HG02973 (cell line): Measurements from ENCODE around the gene FAM98C.
"Not testable (repeated sequence)": the region's sequence is repeated elsewhere in the genome, so short reads cannot be mapped to it uniquely, and the experiment has no call there.

Experiments used
- ATAC-seq: cut with Tn5 transposase; IDR thresholded peaks from one replicate; pipeline ENCODE4 v1.9.1; 2021; ENCODE audit warnings: moderate library complexity; ENCODE audit not compliant: unreplicated experiment

Gene FAM98C

DNA sequence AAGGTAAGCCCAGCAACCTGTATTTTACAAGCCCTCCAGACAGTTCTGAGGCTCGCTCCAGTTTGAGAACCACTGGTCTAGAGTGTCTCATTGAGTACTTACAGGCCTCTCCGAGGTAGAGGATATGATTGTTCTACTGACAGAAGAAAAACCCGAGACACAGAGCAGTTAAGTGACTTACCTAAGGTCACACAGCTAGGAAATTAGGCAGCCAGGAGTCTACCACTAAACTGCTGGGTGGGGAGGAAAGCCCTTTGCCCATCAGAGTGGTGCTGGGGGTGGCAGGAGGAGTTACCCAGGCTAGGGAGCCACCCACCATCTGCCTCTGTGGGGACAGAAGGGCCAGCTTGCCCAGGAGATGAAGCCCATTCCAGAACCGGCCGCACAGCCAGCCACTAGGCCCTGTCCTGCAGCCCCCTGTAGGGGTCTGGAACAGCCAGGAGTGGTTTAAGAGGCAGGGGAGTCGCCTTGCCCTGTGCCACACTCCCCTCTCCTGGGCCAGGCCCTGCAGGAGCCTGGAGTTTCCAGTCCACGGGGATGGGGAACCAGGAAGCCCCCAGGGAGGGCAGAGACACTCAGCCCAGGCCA lies 22.4 kb downstream of the FAM98C start:
- ATAC-seq: no peak

DNA sequence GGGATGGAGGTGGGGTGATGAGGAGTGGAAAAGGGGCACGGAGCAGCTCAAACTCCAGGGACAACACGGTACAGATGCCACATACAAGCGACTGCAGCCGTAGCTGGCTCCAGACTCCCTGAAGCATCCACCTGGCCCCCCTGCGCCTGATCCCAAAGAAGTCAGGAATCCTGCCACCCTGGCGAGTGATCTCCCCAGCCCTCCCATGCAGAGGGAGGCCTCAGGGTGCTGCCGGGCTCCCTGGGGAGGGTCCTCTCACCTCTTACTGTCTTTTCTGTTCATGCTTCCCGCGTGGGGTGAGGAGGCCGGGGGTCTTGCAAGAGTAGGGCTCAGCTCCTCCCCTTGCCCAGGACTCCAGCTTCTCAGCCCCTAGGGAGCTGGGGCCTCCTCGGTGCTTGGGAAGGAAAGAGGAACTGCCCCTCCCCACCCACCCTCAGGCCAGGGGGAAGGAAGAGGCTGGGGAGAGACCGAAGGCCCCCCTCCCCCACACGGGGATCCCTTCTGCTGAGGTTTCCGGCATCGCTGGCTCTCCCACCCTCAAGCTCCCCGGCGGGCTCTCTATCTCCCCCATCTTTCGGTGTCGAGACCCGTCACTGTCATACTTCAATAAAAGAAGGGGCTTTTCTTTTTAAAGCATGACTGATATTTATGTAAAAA lies 23.0 kb downstream of the FAM98C start, which contains the start of gene RASGRP4:
TSS of gene RASGRP4 (minus strand) at position 410 of the 657 bp plus-strand sequence. CDS start at position 282, 128 bp downstream.
- ATAC-seq: no peak

DNA sequence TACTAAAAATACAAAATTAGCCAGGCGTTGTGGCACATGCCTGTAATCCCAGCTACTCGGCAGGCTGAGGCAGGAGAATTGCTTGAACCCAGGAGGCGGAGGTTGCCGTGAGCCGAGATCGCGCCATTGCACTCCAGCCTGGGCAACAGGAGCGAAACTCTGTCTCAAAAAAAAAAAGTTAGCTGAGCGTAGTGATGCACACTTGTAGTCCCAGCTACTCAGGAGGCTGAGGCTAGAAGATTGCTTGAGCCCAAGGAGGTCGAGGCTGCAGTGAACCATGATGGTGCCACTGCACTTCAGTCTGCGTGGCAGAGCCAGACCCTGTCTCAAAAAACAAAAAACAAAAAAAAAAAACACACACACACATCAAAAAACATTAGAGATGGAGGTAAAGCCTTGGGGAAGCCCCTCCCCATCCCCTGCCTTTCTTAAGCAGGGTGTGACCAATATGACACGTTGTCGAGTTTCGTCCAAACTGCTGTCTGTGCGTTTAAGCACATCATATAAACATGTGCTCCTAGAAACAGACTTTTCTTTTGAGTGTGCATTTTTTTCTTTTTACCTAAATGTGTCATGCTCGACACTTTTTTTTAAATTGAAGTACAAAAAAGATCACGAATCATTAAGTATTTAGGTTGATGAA lies 24.3 kb downstream of the FAM98C start:
- ATAC-seq: not testable (repeated sequence)

DNA sequence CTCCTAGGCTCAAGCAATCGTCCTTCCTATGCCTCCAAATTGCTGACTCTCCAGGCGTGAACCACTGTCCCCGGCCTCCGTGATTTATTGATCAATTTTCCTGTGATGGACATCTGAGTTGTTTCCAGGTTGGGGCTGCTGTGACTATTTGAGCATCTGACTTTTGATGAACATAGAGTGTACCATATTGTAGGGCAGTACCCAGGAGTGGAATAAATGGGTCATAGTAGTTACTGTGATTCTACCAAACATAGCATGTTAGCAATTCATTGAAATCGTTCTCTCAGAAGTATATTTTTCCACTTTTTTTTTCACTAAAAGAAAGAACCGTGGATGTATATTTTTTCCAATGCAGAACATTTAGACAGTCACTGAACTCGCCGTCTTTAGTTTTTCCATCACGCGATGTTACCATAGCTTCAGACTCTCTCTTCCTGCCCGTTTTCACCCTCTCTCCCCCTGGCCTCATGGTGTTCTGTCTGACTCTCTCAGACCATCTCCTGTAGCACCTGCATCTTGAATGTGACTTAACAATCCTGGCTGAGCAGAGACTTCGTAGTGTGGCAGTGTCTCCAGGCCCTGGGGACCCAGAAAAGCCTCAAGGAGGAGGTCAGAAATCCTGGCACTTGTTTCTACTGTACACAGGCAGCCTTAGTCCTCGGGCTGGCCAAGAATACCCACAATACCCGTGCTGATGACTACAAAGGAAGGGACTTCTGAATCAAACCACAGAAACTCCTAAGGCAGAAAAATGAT lies 26.3 kb downstream of the FAM98C start:
- ATAC-seq: no peak

DNA sequence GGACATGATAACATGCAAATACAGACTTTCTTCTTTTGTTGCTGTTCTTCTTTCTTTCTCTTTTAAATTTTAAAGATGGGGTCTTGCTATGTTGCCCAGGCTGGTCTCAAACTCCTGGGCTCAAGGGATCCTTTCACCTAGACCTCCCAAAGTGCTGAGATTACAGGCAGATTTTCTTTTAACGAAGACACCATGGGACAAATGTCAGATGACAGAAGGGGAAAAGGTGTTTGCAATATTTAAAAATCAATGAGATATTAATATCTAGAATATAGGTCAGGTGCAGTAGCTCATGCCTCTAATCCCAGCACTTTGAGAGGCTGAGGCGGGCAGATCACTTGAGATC lies 26.9 kb downstream of the FAM98C start:
- no peak for ATAC-seq

DNA sequence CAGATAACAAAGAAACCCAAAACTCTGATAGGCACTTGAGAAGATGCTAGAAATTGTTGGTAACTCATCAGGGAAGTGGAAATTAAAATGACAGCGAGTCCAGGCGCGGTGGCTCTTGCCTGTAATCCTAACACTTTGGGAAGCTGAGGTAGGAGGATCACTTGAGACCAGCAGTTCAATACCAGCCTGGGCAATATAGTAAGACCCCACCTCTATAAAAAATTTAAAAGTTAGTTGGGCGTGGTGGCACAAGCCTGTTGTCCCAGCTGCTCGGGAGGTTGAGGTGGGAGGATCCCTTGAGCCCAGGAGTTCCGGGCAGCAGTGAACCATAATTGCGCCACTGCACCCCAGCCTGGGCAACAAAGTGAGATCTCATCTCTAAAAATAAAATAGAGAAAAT lies 28.0 kb downstream of the FAM98C start:
- no peak for ATAC-seq

DNA sequence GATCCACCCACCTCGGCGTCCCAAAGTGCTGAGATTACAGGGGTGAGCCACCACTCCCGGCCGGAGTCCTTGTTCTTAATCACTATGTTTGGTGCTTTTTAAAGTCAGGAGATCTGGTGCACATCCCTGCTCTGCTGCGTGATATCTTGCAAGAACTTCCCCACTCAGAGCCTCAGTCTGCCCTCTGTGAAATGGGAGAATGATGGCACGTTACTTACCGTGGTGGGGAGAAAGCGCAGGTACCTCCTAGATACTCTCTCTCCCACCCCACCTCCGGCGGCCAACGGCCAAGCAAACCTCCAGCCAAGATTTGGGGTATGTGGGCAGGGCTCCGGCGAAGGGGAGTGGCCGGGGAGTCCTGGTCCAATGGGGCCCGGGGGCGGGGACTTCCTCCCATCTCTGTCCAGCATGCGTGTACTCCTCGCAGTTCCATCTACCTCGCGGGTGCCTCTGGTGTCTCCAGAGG lies 30.4 kb downstream of the FAM98C start, which contains the start of gene RYR1:
TSS of gene RYR1 (plus strand) at position 424 of the 466 bp plus-strand sequence. CDS start 139 bp downstream, outside the sequence.
- no peak for ATAC-seq

DNA sequence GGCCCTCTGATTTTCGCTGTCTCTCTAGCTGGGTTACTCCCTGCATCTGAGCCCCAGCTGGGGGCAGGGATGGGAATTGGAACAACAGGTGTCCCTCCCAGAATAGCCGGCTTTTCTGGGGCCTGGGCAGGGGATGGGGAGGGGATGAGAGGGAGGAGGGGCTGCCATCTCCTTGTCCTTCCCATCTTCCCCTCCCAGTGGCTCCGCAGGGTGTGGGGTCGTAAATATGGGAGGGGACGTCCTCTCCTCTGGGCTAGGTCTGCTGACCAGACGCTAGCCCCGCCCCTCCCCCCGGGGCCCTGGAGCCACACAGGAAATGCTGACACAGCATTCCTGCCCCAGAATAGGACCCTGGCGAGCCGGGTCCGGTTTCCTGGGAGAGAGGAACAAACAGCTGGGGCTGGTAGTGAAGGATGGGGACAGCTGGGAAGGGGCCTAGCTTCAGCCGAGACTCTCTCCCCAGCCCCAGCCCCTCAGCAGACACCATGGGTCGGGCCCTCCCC lies 31.7 kb downstream of the FAM98C start:
- ATAC-seq: no peak

DNA sequence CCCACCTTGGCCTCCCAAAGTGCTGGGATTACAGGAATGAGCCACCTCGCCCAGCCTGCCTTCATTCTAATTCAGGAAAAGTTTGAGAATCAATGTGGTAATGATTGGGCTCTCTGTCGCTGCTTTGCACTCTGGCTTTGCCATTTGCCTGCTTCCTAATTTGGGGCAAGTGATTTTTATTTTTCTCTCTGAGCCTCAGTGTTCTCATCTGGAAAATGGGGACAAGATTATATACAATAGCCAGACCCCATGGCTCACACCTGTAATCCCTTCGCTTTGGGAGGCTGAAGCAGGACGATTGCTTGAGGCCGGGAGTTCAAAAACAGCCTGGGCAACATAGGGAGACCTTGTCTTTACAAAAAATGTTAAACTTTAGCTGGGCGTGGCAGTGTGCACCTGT lies 34.4 kb downstream of the FAM98C start:
- no peak for ATAC-seq

DNA sequence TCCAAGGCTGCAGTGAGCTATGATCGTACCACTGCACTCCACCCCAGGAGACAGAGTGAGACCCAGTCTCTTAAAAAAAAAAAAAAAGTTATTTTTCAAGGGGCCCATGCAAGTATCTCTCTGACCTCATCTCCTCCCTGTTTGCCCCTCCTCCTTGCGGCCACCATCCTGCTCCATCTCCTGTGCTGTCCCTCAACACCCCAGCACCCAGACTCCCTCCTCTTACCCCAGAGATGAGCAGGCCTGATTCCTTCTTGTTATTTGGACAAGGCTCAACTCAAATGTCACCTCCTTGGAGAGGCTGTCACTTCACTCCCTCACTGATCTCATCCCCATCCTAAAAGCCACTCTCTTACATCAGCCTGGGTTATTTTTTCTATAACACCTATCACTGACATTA lies 35.0 kb downstream of the FAM98C start:
- ATAC-seq: no peak

DNA sequence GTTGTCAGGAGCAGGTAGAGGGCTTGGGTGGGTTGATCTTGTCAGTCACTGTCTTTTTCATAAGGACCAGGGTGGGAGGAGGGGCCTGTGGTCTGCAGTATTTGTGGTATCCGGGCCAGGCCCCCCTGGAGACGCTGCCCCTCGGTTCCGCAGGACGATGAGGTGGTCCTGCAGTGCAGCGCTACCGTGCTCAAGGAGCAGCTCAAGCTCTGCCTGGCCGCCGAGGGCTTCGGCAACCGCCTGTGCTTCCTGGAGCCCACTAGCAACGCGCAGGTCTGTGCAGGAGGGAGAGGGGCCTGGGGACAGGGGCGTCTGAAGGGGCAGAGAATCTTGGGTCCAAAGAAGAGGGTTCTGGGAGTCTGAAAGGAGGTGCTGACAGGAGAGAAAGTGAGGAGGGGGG lies 37.7 kb downstream of the FAM98C start:
- no peak for ATAC-seq

DNA sequence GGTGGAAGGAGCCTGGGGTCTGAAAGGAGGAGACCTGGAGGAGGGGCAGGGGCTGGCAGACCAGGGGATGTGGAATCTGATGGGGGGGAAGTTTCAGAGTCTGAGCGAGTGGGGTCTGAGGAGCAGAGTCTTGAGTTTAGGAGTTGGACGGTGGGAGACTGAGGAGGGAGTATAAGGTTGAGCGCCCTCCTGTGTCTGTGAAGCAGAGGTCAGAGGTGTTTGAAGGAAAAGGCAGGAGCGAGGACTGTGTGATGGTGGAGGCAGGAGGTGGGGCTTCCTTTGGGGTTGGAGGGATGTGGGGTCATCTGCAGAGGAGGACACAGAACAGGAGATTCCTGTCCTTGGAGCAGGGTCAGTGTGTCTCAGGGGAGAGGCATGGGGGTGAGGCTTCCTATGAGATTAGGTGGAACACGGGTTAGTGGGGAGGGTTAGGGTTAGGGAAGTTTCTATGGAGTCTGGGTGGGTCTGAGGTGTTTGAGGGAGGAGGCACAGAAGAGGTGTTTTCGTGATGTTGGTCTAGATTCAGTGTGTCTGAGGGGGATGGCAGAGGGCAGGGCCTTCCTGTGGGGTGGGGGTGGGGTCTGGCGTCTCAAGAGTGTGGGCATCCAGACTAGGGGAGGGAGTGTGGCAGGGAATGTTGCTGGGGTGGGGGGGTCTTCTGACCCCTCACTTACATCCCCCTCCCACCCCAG lies 38.9 kb downstream of the FAM98C start:
- ATAC-seq: no peak

DNA sequence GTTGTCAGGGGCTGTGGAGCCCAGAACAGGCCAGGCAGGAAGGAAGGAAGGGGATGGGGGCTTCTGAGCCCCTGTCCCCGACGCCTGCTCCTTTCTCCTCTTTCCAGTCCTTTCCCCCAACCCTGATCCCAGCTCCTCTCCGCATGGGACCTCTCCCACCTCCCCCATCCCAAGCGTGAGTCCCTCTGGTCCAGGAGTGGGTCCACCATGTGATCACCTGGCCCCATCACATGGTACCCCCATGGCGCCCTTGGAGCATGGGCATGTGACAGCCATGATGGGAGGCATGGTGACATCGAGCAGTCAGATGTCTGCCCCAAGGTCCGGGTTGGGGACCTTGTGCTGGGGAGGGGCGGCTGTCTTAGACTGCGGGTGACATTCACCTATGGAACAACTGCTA lies 39.8 kb downstream of the FAM98C start:
- ATAC-seq: no peak

DNA sequence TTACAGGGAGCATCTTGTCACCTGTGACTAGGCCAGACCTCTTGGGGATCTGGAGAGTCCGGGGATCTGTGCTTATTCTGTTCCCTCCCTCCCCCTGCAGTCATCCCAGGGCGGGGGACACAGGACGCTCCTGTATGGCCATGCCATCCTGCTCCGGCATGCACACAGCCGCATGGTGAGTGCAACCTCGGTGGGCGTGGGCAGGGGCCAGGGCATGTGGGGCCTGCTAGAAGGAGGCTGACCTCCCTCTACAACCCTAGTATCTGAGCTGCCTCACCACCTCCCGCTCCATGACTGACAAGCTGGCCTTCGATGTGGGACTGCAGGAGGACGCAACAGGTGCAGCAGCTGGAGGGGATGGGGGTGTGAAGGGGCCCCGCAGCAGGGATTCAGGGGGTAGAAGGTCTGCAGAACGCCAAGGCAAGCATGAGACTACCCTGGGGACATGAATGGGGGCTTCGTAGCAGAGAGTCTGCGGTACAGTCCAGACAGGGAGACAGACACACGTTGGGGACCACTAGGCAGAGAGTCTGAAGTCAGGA lies 40.6 kb downstream of the FAM98C start:
- no peak for ATAC-seq

DNA sequence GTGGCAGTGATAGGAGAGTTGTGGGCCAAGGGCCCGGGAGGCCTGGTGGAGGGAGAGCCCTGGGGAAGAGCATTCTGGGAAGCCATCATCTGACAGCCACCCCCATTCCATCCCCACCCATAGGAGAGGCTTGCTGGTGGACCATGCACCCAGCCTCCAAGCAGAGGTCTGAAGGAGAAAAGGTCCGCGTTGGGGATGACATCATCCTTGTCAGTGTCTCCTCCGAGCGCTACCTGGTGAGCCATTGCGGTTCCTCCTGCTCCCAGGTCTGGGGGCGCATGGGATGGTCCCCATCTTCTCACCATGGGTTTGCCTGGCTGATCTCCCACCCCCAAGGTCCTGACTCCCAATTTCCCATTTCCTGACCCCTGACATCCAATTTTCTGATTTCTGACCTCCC lies 41.1 kb downstream of the FAM98C start:
- ATAC-seq: no peak

DNA sequence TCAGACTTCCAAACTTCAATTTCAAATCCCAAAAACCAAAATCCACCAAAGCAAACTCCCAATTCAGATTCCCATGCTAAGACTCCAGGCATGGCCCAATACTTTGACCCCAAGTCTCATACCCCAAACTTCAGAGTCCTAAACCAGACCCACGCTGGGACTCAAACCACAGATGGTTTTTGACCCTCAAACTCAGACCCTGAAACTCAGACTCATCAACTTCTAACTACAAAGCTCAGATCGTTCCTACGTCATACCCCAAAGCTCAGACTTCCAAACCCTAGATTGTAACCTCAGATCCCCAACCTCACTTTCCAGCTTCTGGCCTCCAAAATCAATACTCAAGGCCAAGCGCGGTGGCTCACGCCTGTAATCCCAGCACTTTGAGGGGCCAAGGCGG lies 42.5 kb downstream of the FAM98C start:
- no peak for ATAC-seq

DNA sequence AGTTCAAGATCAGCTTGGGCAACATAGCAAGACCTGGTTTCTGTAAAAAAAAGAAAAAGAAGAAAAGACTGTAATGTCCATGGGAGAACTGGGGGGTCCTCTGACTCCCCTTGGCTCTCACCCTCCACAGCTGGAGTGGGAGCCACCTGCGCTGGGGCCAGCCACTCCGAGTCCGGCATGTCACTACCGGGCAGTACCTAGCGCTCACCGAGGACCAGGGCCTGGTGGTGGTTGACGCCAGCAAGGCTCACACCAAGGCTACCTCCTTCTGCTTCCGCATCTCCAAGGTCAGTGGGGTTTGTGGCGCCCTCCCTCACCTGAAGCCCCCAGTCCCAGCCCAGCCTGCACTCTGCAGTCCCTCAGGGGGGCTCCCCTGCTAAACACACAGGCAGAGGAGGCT lies 45.3 kb downstream of the FAM98C start:
- ATAC-seq: no peak

DNA sequence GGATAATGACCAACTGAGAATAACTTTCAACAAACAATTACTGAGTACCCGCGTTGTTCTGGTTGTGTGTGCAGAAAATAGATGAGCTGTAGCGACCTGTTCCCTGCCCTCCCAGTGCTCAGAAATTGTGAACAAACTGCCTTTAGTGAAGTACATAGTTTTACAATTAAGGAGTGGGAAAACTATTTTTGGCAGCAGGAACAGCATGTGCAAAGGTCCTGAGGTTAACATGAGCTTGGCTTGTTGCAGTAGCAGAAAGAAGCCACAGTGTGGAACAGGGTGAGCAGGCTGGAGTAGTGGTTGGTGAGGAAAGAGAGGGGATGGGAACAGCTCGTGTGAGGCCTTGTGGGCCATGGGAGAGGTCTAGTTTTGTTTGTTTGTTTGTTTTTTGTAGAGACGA lies 46.6 kb downstream of the FAM98C start:
- ATAC-seq: no peak

DNA sequence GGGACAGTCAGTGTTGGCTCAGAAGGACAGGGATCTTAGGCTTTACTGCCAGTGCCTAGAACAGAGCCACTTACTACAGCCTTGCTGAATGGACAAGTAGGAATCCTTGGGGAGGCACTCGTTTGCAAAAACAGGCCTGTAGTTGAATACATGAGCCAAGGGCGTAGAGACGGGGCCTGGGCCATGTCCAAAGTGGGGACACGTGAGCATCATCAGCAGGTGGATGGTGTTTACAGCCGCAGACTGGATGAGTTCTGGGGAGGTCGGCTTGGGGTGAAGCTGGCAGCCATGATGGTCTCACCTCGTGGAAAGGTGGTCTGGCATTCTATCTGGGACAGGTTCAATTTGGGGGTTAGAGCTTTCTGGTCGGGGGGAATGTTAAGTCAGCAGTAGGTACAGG lies 48.1 kb downstream of the FAM98C start:
- no peak for ATAC-seq

DNA sequence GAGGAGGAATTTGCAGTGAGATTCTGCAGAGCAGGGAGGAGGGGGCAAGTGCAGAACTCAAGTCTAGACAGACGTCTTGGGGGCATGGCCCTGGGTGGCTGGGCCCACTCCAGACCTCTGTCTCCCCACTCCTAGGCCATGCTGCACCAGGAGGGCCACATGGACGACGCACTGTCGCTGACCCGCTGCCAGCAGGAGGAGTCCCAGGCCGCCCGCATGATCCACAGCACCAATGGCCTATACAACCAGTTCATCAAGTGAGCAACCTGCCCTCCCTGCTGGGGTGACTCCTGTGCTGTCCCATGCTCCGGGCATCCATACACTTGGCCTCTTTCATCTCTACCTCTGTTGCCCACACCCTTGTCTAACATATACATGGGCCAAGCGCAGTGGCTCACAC lies 48.7 kb downstream of the FAM98C start:
- ATAC-seq: no peak
